Stimulated activated memory B cell treated with anti-CD40 and anti-IgM and Interleukin-4, amounts not matched to agents 10 μg/mL and 1 μg/mL and 100 μg/mL, for 72 hours (primary cell): ENCODE results near the gene OTUD5.

ENCODE experiments used
- ATAC-seq: fragments of 150-1000 bp; cut with Tn5 transposase; 2 replicates; pipeline ENCODE4 v1.10.0; 2021
- H3K27ac Mint-ChIP-seq: one replicate; pipeline ENCODE4 v1.8.0; 2022; ENCODE audit warnings: mild to moderate bottlenecking, mixed read lengths
- H3K27me3 Mint-ChIP-seq: one replicate; pipeline ENCODE4 v1.8.0; 2022; ENCODE audit warnings: mixed read lengths
- H3K36me3 Mint-ChIP-seq: one replicate; pipeline ENCODE4 v1.8.0; 2022; ENCODE audit warnings: mixed read lengths
- H3K4me1 Mint-ChIP-seq: one replicate; pipeline ENCODE4 v1.8.0; 2022; ENCODE audit warnings: mixed read lengths
- H3K4me3 Mint-ChIP-seq: one replicate; pipeline ENCODE4 v1.8.0; 2022; ENCODE audit warnings: mild to moderate bottlenecking, moderate library complexity, mixed read lengths
- H3K9me3 Mint-ChIP-seq: one replicate; pipeline ENCODE4 v1.8.0; 2022; ENCODE audit warnings: mixed read lengths

OTUD5 gene

GRCh38 chrX:48960291-48960690, 2.9 kb upstream of the OTUD5 start:
- Mint-ChIP-seq H3K4me1 (peaks cover 46% of the 10 kb centered on the region), H3K27ac (peak overlapping the region; percentile 52), H3K4me3 (peak overlapping the region; percentile 21), H3K27me3 (no peaks in the 10 kb centered on the region), H3K9me3 (no peaks in the 10 kb centered on the region), H3K36me3 (no peaks in the 10 kb centered on the region)
- ATAC-seq = no peak

GRCh38 chrX:48958635-48959094, 1.3 kb upstream of the OTUD5 start:
- H3K4me3 Mint-ChIP-seq = peak overlapping the region; percentile 99
- no peak for ATAC-seq
- peaks cover 9% of the 10 kb centered on the region for H3K36me3 Mint-ChIP-seq
- peaks cover 51% of the 10 kb centered on the region for H3K4me1 Mint-ChIP-seq
- no peaks in the 10 kb centered on the region for H3K9me3 Mint-ChIP-seq
- H3K27ac Mint-ChIP-seq = peak overlapping the region; percentile 95
- H3K27me3 Mint-ChIP-seq = no peaks in the 10 kb centered on the region

GRCh38 chrX:48957827-48958634, 624 bp upstream of the OTUD5 start:
- H3K4me3 Mint-ChIP-seq = peak overlapping the region; percentile 99
- no peaks in the 10 kb centered on the region for H3K9me3 Mint-ChIP-seq
- no peaks in the 10 kb centered on the region for H3K27me3 Mint-ChIP-seq

GRCh38 chrX:48956728-48957414, 536 bp downstream of the OTUD5 start:
- H3K27ac Mint-ChIP-seq = peak overlapping the region; percentile 95
- no peaks in the 10 kb centered on the region for H3K27me3 Mint-ChIP-seq
- H3K4me1 Mint-ChIP-seq = peaks cover 59% of the 10 kb centered on the region
- peaks cover 11% of the 10 kb centered on the region for H3K36me3 Mint-ChIP-seq
- no peaks in the 10 kb centered on the region for H3K9me3 Mint-ChIP-seq
- H3K4me3 Mint-ChIP-seq = peak overlapping the region; percentile 78
- ATAC-seq = no peak

More at GRCh38 chrX:48957827-48958634, 624 bp upstream of the OTUD5 start:
- peaks cover 11% of the 10 kb centered on the region for H3K36me3 Mint-ChIP-seq
- peaks cover 54% of the 10 kb centered on the region for H3K4me1 Mint-ChIP-seq
- ATAC-seq = peak; percentile 95
- peak overlapping the region; percentile 95 for H3K27ac Mint-ChIP-seq

- ATAC-seq = no peak
- Mint-ChIP-seq H3K27ac (peak overlapping the region; percentile 46), H3K36me3 (peaks cover 2% of the 10 kb centered on the region), H3K4me3 (no peak overlapping the region), H3K27me3 (no peaks in the 10 kb centered on the region), H3K4me1 (peaks cover 42% of the 10 kb centered on the region), H3K9me3 (no peaks in the 10 kb centered on the region)
Observed at GRCh38 chrX:48948589-48948988, 8.8 kb downstream of the OTUD5 start.

- H3K27ac Mint-ChIP-seq = no peak overlapping the region
- no peak for ATAC-seq
- peaks cover 49% of the 10 kb centered on the region for H3K4me1 Mint-ChIP-seq
Observed at GRCh38 chrX:48945517-48946348, 11.7 kb downstream of the OTUD5 start.

GRCh38 chrX:48942895-48943294, 14.5 kb downstream of the OTUD5 start:
- peaks cover 77% of the 10 kb centered on the region for H3K4me1 Mint-ChIP-seq
- peak overlapping the region; percentile 86 for H3K27ac Mint-ChIP-seq
- ATAC-seq = no peak
- no peaks in the 10 kb centered on the region for H3K27me3 Mint-ChIP-seq
- no peak overlapping the region for H3K4me3 Mint-ChIP-seq
- H3K36me3 Mint-ChIP-seq = peaks cover 20% of the 10 kb centered on the region
- no peaks in the 10 kb centered on the region for H3K9me3 Mint-ChIP-seq

More at GRCh38 chrX:48945517-48946348, 11.7 kb downstream of the OTUD5 start:
- no peaks in the 10 kb centered on the region for H3K27me3 Mint-ChIP-seq
- no peak overlapping the region for H3K4me3 Mint-ChIP-seq
- peaks cover 20% of the 10 kb centered on the region for H3K36me3 Mint-ChIP-seq
- H3K9me3 Mint-ChIP-seq = no peaks in the 10 kb centered on the region

GRCh38 chrX:48940404-48940955, 16.9 kb downstream of the OTUD5 start:
- Mint-ChIP-seq H3K36me3 (peaks cover 20% of the 10 kb centered on the region), H3K9me3 (no peaks in the 10 kb centered on the region), H3K27me3 (no peaks in the 10 kb centered on the region), H3K4me1 (peaks cover 85% of the 10 kb centered on the region), H3K4me3 (no peak overlapping the region), H3K27ac (peak overlapping the region; percentile 91)
- ATAC-seq = no peak

GRCh38 chrX:48939524-48940228, 17.7 kb downstream of the OTUD5 start:
- peak overlapping the region; percentile 62 for H3K4me3 Mint-ChIP-seq
- no peaks in the 10 kb centered on the region for H3K9me3 Mint-ChIP-seq
- peaks cover 28% of the 10 kb centered on the region for H3K36me3 Mint-ChIP-seq
- H3K27ac Mint-ChIP-seq = peak overlapping the region; percentile 91
- H3K27me3 Mint-ChIP-seq = no peaks in the 10 kb centered on the region
- H3K4me1 Mint-ChIP-seq = peaks cover 92% of the 10 kb centered on the region
- peak; percentile 29 for ATAC-seq

- Mint-ChIP-seq H3K9me3 (no peaks in the 10 kb centered on the region), H3K36me3 (peaks cover 36% of the 10 kb centered on the region), H3K27ac (peak overlapping the region; percentile 91), H3K4me1 (peaks cover 94% of the 10 kb centered on the region), H3K27me3 (no peaks in the 10 kb centered on the region), H3K4me3 (peak overlapping the region; percentile 62)
- peak; percentile 70 for ATAC-seq
Observed at GRCh38 chrX:48938721-48939425, 18.5 kb downstream of the OTUD5 start.

GRCh38 chrX:48937054-48937907, 20.1 kb downstream of the OTUD5 start:
- Mint-ChIP-seq H3K27me3 (no peaks in the 10 kb centered on the region), H3K27ac (peak overlapping the region; percentile 91), H3K4me3 (peak overlapping the region; percentile 80), H3K36me3 (peaks cover 34% of the 10 kb centered on the region), H3K4me1 (peaks cover 88% of the 10 kb centered on the region), H3K9me3 (no peaks in the 10 kb centered on the region)
- peak; percentile 88 for ATAC-seq

- Mint-ChIP-seq H3K4me1 (peaks cover 80% of the 10 kb centered on the region), H3K36me3 (peaks cover 27% of the 10 kb centered on the region), H3K9me3 (no peaks in the 10 kb centered on the region), H3K27me3 (no peaks in the 10 kb centered on the region), H3K4me3 (peak overlapping the region; percentile 80), H3K27ac (peak overlapping the region; percentile 91)
- ATAC-seq = peak; percentile 1
Observed at GRCh38 chrX:48936429-48937053, 20.9 kb downstream of the OTUD5 start.

GRCh38 chrX:48935301-48935670, 22.1 kb downstream of the OTUD5 start:
- Mint-ChIP-seq H3K9me3 (no peaks in the 10 kb centered on the region), H3K4me1 (peaks cover 72% of the 10 kb centered on the region), H3K4me3 (peak overlapping the region; percentile 48), H3K36me3 (peaks cover 28% of the 10 kb centered on the region), H3K27ac (peak overlapping the region; percentile 80), H3K27me3 (no peaks in the 10 kb centered on the region)
- no peak for ATAC-seq
